GM21529 (cell line): ENCODE results near the gene SPESP1.

ENCODE experiments used
- ATAC-seq: cut with Tn5 transposase; IDR thresholded peaks from one replicate; pipeline ENCODE4 v1.9.1; 2021; ENCODE audit not compliant: unreplicated experiment

The SPESP1 gene

DNA sequence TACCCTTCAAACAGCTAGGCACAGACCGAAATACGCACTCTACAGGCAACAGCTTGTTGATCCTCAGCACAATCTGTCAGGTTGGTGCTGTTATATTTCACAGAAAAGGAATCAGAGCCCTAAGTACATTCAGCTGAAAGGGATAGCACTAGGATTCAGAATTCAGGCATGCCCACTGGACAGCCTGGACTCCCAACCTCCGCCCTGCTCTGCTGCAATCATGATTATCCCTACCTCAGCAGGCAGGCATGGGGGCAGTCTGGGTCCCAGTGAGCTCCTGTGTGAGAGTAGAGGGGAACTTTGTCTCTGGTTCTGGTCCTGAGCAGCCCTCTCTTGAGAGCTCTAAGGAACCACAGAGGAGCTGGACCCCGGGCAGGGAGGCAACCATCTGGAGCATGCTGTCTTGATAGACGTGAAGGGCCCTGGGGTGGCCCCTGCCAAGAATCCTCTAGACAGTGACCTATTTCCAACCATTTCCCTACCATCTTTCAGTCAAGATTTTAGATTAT is 60.7 kb downstream of the SPESP1 start:
- ATAC-seq: no peak

GRCh38 chr15:68991723-68992122 is 61.4 kb downstream of the SPESP1 start:
- no peak for ATAC-seq

GRCh38 chr15:68992696-68993095 is 62.4 kb downstream of the SPESP1 start:
- no peak for ATAC-seq

DNA sequence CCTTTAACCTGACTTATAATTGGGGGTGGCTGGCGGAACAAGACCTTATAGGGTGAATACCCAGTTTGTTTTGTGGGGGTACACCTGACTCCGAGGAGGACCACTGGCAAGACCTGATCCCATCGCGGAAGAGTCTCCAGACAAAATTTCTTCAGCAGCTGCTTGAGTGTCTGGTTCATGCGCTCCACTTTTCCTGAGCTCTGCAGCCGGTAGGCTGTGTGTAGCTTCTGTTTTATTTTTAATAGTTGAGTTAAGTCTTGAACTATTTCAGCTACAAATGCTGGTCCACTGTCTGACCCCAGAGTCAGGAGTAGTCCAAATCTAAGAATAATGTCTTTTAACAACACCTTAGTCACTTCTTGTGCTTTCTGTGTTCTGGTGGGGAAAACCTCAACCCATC is 63.0 kb downstream of the SPESP1 start:
- no peak for ATAC-seq

DNA sequence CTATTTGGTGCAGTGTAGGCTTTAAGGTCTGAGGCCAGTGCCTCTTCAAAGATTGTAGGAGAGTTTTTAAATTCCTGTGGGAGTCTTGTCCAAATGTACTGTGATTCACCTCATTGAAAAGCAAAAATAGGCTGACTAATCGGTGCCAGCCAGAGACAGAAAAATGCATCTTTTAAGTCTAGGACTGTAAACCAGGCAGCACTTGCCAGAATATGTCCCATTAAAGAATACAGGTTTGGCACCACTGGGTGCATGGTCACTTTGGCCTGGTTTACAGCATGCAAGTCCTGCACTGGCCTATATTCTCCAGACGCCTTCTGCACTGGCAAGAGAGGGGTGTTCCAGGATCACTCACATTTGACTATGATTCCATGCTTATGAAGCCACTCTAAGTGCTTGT is 63.8 kb downstream of the SPESP1 start:
- ATAC-seq: no peak

- ATAC-seq: no peak
These were observed 64.8 kb downstream of the SPESP1 start for GRCh38 chr15:68994981-68995761.
